Stimulated activated naive B cell treated with anti-CD40 and anti-IgM and Interleukin-4, amounts not matched to agents 10 μg/mL and 1 μg/mL and 100 μg/mL, for 72 hours (primary cell): ENCODE measurements around the gene GMNN.
A peak's percentile ranks its signal among the peaks of the same experiment; 100 is the strongest.

Source experiments
- ATAC-seq, 2 donors: fragments of 150-1000 bp; cut with Tn5 transposase; replicated peaks; 2 replicates each; pipeline ENCODE4 v1.10.0; 2021; ENCODE audit warnings: moderate library complexity in 1 of 2
- DNase-seq: peaks from one replicate; pipeline ENCODE4 v3.0.0; 2021
- H3K27ac Mint-ChIP-seq: one replicate; pipeline ENCODE4 v1.8.0; 2022; ENCODE audit warnings: mild to moderate bottlenecking, mixed read lengths
- H3K27me3 Mint-ChIP-seq, 2 donors: one replicate each; pipeline ENCODE4 v1.8.0; 2022; ENCODE audit warnings: mixed read lengths in 2 of 2
- H3K36me3 Mint-ChIP-seq, 2 donors: one replicate each; pipeline ENCODE4 v1.8.0; 2022; ENCODE audit warnings: mixed read lengths in 2 of 2, mild to moderate bottlenecking in 1 of 2
- H3K4me1 Mint-ChIP-seq, 2 donors: one replicate each; pipeline ENCODE4 v1.8.0; 2022; ENCODE audit warnings: mixed read lengths in 2 of 2, mild to moderate bottlenecking in 1 of 2
- H3K4me3 Mint-ChIP-seq, 2 donors: one replicate each; pipeline ENCODE4 v1.8.0; 2022; ENCODE audit warnings: mild to moderate bottlenecking in 2 of 2, mixed read lengths in 2 of 2, moderate library complexity in 1 of 2
- H3K9me3 Mint-ChIP-seq, 2 donors: one replicate each; pipeline ENCODE4 v1.8.0; 2022; ENCODE audit warnings: mixed read lengths in 2 of 2, mild to moderate bottlenecking in 1 of 2

The GMNN gene

DNA sequence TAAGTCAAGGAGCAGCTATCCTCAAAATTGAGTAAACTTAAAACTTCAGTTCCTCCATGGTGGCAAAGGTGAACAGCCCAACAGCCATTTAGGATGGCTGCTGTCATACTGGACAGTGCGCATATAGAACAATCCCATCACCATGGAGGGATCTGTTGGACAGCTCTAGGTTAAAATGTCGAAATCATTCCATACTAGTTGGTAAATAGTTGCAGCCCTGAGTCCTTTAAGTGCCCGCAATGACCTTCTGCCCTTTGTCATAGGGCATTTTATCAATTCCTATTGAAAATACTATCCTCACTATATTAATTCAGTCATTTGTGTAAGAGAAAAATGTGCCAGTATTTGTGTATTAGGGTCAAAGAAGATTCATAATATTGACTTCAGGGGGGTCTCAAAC, 32.8 kb downstream of the GMNN start:
- no peak for DNase-seq
- no peaks in the 10 kb centered on the region for H3K9me3 Mint-ChIP-seq
- H3K4me3 Mint-ChIP-seq = no peak overlapping the region
- no peaks in the 10 kb centered on the region for H3K4me1 Mint-ChIP-seq
- peaks cover 18 to 21% of the 10 kb centered on the region in 2 donors for H3K36me3 Mint-ChIP-seq
- H3K27ac Mint-ChIP-seq = no peak overlapping the region
- no peak for ATAC-seq
- H3K27me3 Mint-ChIP-seq = no peaks in the 10 kb centered on the region

DNA sequence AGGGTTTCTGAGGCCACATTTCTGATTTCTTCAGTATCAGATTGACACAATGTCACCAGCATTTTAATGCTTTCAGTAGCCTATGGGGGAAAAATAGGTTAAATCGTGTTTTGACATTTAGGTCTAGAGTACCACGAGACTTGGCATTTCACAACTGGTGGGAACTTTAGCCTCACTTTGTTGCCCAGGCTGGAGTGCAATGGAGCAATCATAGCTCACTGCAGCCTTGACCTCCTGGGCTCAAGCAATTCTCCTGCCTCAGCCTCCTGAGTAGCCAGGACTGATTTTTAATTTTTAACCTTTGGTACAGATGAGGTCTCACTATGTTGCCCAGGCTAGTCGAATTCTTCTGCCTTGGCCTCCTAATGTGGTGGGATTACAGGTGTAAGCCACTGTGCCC, 35.0 kb downstream of the GMNN start:
- H3K27ac Mint-ChIP-seq = no peak overlapping the region
- no peak overlapping the region for H3K4me3 Mint-ChIP-seq
- H3K9me3 Mint-ChIP-seq = no peaks in the 10 kb centered on the region
- peaks cover 13 to 16% of the 10 kb centered on the region in 2 donors for H3K36me3 Mint-ChIP-seq
- no peak for ATAC-seq
- no peak for DNase-seq
- no peaks in the 10 kb centered on the region for H3K4me1 Mint-ChIP-seq
- H3K27me3 Mint-ChIP-seq = no peaks in the 10 kb centered on the region

DNA sequence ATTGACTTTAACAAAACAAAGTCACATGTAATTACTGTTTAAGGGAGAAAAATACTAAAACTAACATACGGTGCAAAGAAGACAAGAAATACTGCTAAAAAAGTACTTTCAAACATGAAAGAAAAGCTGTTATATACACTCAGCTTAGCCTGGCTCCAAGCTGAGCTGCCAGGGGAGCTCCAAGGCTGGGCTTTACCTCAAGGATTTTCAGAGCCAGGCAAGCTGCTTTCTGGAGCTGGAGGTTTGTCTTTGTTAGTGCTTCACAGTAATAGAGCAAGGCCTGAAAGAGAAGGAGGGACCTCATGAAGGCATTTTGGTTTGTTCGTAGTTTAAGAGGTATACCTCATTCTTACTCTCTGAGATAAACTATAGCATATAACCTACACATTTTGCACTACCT, 43.6 kb downstream of the GMNN start:
- DNase-seq (no peak), ATAC-seq (no peak)
- peaks cover 6 to 18% of the 10 kb centered on the region in 2 donors for H3K36me3 Mint-ChIP-seq
- no peaks in the 10 kb centered on the region for H3K27me3 Mint-ChIP-seq
- no peak overlapping the region for H3K4me3 Mint-ChIP-seq
- no peaks in the 10 kb centered on the region for H3K9me3 Mint-ChIP-seq
- H3K27ac Mint-ChIP-seq = peak overlapping the region; percentile 37
- peaks cover 0 to 2% of the 10 kb centered on the region in 2 donors for H3K4me1 Mint-ChIP-seq

GRCh38 chr6:24821860-24822444, 47.2 kb downstream of the GMNN start:
- Mint-ChIP-seq H3K27ac (peak overlapping the region; percentile 89), H3K27me3 (no peaks in the 10 kb centered on the region), H3K9me3 (no peaks in the 10 kb centered on the region), H3K4me1 (peaks cover 0 to 2% of the 10 kb centered on the region in 2 donors), H3K4me3 (no peak overlapping the region), H3K36me3 (peaks cover 14 to 30% of the 10 kb centered on the region in 2 donors)
- DNase-seq = no peak
- ATAC-seq = no peak

DNA sequence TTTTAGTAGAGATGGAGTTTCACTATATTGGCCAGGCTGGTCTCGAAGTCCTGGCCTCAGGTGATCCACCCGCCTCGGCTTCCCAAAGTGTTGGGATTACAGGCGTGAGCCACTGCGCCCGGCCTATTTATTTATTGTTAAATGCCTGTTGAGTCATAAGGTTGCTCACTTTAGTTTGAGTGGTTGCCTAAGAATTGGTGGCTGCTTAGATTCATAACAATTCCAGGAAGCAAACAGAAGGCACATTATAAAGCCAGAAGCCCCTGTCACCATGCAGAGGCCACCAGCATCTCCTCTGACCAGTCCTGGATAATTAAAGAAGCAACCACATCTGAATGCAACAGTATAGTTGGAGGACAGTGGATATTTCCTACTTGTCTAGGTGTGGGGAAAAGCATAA, 48.0 kb downstream of the GMNN start:
- ATAC-seq (no peak), DNase-seq (no peak)
- Mint-ChIP-seq H3K4me3 (no peak overlapping the region), H3K27ac (no peak overlapping the region), H3K27me3 (no peaks in the 10 kb centered on the region), H3K9me3 (no peaks in the 10 kb centered on the region), H3K4me1 (peaks cover 0 to 2% of the 10 kb centered on the region in 2 donors), H3K36me3 (peaks cover 21 to 34% of the 10 kb centered on the region in 2 donors)

DNA sequence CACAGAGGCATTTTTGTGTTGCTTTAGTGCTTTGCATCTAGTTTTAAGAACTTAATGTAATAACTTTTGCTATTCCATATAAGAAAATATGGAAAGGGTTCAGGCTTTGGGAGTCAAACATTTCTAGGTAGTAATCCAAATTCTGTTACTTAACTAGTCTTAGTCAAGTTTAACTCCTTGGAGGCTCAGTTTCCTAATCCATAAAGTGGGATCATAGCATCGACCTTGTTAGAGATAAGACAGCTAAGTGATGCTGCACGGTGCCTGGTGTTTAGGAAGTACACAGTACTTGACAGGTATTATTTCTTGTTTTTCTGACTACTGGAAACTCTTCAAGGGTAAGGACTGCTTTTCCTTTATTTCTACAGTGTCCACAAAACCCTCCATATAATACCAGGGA, 48.4 kb downstream of the GMNN start:
- Mint-ChIP-seq H3K9me3 (no peaks in the 10 kb centered on the region), H3K4me1 (peaks cover 0 to 2% of the 10 kb centered on the region in 2 donors), H3K27me3 (no peaks in the 10 kb centered on the region), H3K27ac (no peak overlapping the region), H3K36me3 (peaks cover 25 to 38% of the 10 kb centered on the region in 2 donors), H3K4me3 (no peak overlapping the region)
- ATAC-seq (no peak), DNase-seq (no peak)

DNA sequence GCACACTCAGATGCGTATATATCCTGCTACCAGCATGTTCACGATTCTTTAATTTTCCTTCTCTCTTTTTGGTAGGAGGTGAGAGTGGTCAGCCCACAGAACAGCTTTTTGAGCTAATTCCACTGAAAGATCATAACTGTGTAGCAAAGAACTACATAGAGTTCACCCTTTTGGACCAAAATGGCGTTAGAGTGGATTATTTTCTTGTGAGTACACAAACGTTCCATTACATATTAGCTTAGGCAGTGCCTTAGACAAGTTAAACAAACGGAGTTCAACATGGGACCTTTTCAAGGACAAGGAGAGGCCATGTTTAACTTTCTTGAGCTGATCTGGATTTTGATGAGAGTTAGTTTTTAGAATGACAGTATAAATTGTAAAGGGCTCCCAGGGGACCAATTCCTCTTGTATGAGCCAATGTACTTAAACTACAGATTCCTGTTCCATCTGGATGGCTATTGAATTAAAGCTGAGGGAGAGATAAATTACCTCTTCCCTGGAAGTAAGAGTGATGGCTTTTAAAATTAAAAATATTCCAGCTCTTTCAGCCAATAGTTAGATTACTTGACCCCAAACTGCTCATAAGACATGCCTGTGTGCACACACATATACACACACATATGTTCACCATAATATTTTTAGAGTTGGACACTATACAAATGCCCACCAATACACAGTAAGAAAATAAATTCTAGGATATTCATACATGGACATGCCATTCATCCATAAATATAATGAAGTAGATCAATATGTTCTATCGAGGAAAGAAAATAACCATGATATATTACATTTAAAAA, 49.6 kb downstream of the GMNN start:
- DNase-seq (no peak), ATAC-seq (no peak)
- Mint-ChIP-seq H3K4me1 (peaks cover 0 to 2% of the 10 kb centered on the region in 2 donors), H3K36me3 (peaks cover 26 to 37% of the 10 kb centered on the region in 2 donors), H3K4me3 (no peak overlapping the region), H3K27me3 (no peaks in the 10 kb centered on the region), H3K9me3 (no peaks in the 10 kb centered on the region), H3K27ac (peak overlapping the region; percentile 56)

GRCh38 chr6:24825130-24825630, 50.4 kb downstream of the GMNN start:
- no peak overlapping the region for H3K4me3 Mint-ChIP-seq
- DNase-seq (no peak), ATAC-seq (no peak)
- H3K36me3 Mint-ChIP-seq = peaks cover 26 to 37% of the 10 kb centered on the region in 2 donors
- peak overlapping the region; percentile 14 for H3K27ac Mint-ChIP-seq
- H3K4me1 Mint-ChIP-seq = peaks cover 0 to 2% of the 10 kb centered on the region in 2 donors
- no peaks in the 10 kb centered on the region for H3K9me3 Mint-ChIP-seq
- no peaks in the 10 kb centered on the region for H3K27me3 Mint-ChIP-seq

GRCh38 chr6:24827162-24827561, 52.4 kb downstream of the GMNN start:
- ATAC-seq (no peak), DNase-seq (no peak)
- Mint-ChIP-seq H3K4me1 (no peaks in the 10 kb centered on the region), H3K27me3 (no peaks in the 10 kb centered on the region), H3K36me3 (peaks cover 23 to 39% of the 10 kb centered on the region in 2 donors), H3K4me3 (no peak overlapping the region), H3K27ac (peak overlapping the region; percentile 21), H3K9me3 (no peaks in the 10 kb centered on the region)

DNA sequence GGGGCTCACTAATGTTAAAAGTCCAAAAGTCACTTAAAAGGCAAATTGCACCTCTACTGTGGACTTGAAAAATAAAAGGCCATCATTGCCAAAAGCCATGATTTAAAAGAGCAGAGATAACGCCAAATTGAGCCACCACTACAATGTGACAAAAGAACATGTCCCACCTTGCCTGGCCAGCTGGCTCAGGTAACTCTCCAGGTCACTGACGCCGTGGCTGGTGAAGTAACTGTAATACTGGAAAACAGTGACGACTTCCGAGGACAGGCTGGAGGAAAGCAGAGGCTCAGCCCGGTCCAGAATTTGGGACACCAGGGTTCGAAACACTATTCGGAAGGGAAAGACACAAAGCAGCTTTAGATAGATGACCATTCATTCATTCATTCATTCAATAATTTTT, 53.2 kb downstream of the GMNN start:
- H3K36me3 Mint-ChIP-seq = peaks cover 23 to 43% of the 10 kb centered on the region in 2 donors
- no peaks in the 10 kb centered on the region for H3K9me3 Mint-ChIP-seq
- ATAC-seq (no peak), DNase-seq (no peak)
- no peaks in the 10 kb centered on the region for H3K4me1 Mint-ChIP-seq
- H3K4me3 Mint-ChIP-seq = no peak overlapping the region
- H3K27ac Mint-ChIP-seq = peak overlapping the region; percentile 21
- H3K27me3 Mint-ChIP-seq = no peaks in the 10 kb centered on the region

- ATAC-seq (no peak), DNase-seq (no peak)
- no peaks in the 10 kb centered on the region for H3K27me3 Mint-ChIP-seq
- H3K4me3 Mint-ChIP-seq = no peak overlapping the region
- H3K36me3 Mint-ChIP-seq = peaks cover 25 to 44% of the 10 kb centered on the region in 2 donors
- peak overlapping the region; percentile 31 for H3K27ac Mint-ChIP-seq
- no peaks in the 10 kb centered on the region for H3K9me3 Mint-ChIP-seq
- peaks cover 0 to 3% of the 10 kb centered on the region in 2 donors for H3K4me1 Mint-ChIP-seq
Measured at GRCh38 chr6:24829657-24830056, 54.9 kb downstream of the GMNN start.

GRCh38 chr6:24831771-24832716, 57.3 kb downstream of the GMNN start:
- no peak overlapping the region for H3K4me3 Mint-ChIP-seq
- no peak for ATAC-seq

DNA sequence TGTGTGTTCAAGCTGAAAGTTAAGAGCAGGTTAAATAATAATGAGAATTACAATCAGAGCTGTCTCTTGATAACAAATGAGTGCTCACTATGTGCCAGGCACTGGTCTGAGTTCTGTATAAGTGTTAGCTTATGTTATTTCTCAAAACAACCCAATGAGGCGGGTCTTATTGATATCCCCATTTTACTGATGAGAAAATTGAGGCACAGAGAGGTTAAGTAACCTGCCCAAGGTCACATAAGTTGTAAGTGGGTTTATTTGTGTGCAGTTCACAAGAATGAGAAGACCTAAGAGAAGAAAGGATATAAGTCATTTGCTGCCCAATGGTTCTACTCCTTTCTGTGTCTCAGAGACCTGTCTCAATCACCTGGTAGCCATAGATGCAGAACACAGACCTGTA, 58.1 kb downstream of the GMNN start:
- peaks cover 15 to 36% of the 10 kb centered on the region in 2 donors for H3K36me3 Mint-ChIP-seq
- H3K9me3 Mint-ChIP-seq = no peaks in the 10 kb centered on the region
- H3K27ac Mint-ChIP-seq = peak overlapping the region; percentile 47
- H3K4me3 Mint-ChIP-seq = no peak overlapping the region
- peaks cover 0 to 3% of the 10 kb centered on the region in 2 donors for H3K4me1 Mint-ChIP-seq
- H3K27me3 Mint-ChIP-seq = no peaks in the 10 kb centered on the region
- ATAC-seq (no peak), DNase-seq (no peak)

More at GRCh38 chr6:24831771-24832716, 57.3 kb downstream of the GMNN start:
- Mint-ChIP-seq H3K9me3 (no peaks in the 10 kb centered on the region), H3K27me3 (no peaks in the 10 kb centered on the region), H3K36me3 (peaks cover 21 to 42% of the 10 kb centered on the region in 2 donors), H3K4me1 (peaks cover 0 to 3% of the 10 kb centered on the region in 2 donors), H3K27ac (peak overlapping the region; percentile 47)
- DNase-seq = no peak
